Measurements from ENCODE around the gene DEPDC5.

The DEPDC5 gene

GRCh38 chr22:31926969-31927368, 173.2 kb downstream of the DEPDC5 start:
- DNase-seq (ENCODE audit: low spot score): no peak

GRCh38 chr22:31927562-31927961, 173.7 kb downstream of the DEPDC5 start:
- no peak for DNase-seq (ENCODE audit: low spot score)

- no peak for DNase-seq (ENCODE audit: low spot score)
Measured at GRCh38 chr22:31929167-31929930, 175.5 kb downstream of the DEPDC5 start.

GRCh38 chr22:31932863-31933262, 179.0 kb downstream of the DEPDC5 start:
- DNase-seq (ENCODE audit: low spot score): no peak

- DNase-seq (ENCODE audit: low spot score): no peak
Measured at GRCh38 chr22:31933406-31933805, 179.6 kb downstream of the DEPDC5 start.

- DNase-seq (ENCODE audit: low spot score): no peak
Measured at GRCh38 chr22:31933816-31934482, 180.1 kb downstream of the DEPDC5 start.

GRCh38 chr22:31935961-31936635, 182.3 kb downstream of the DEPDC5 start:
- no peak for DNase-seq (ENCODE audit: low spot score)

- peak; percentile 73 for DNase-seq (ENCODE audit: low spot score)
Measured at GRCh38 chr22:31937341-31937740, 183.5 kb downstream of the DEPDC5 start.

- DNase-seq (ENCODE audit: low spot score): no peak
Measured at GRCh38 chr22:31938296-31938695, 184.5 kb downstream of the DEPDC5 start.

- no peak for DNase-seq (ENCODE audit: low spot score)
Measured at GRCh38 chr22:31940506-31940905, 186.7 kb downstream of the DEPDC5 start.

- DNase-seq (ENCODE audit: low spot score): no peak
Measured at GRCh38 chr22:31942091-31942490, 188.3 kb downstream of the DEPDC5 start.

- no peak for DNase-seq (ENCODE audit: low spot score)
Measured at GRCh38 chr22:31943206-31943977, 189.6 kb downstream of the DEPDC5 start.

GRCh38 chr22:31943978-31944699, 190.3 kb downstream of the DEPDC5 start, which contains the start of gene YWHAH:
Gene YWHAH, plus strand, starts transcription at chr22:31944535. Its CDS starts 199 bp downstream, at chr22:31944734.
- peak; percentile 95 for DNase-seq (ENCODE audit: low spot score)

GRCh38 chr22:31944700-31945442, 191.1 kb downstream of the DEPDC5 start:
- DNase-seq (ENCODE audit: low spot score): no peak

- peak; percentile 25 for DNase-seq (ENCODE audit: low spot score)
Measured at GRCh38 chr22:31945443-31945855, 191.6 kb downstream of the DEPDC5 start.

GRCh38 chr22:31945971-31946680, 192.3 kb downstream of the DEPDC5 start:
- DNase-seq (ENCODE audit: low spot score): peak; percentile 27

- peak; percentile 74 for DNase-seq (ENCODE audit: low spot score)
Measured at GRCh38 chr22:31947296-31947695, 193.5 kb downstream of the DEPDC5 start.

- DNase-seq (ENCODE audit: low spot score): no peak
Measured at GRCh38 chr22:31948002-31948401, 194.2 kb downstream of the DEPDC5 start.

GRCh38 chr22:31950226-31950625, 196.4 kb downstream of the DEPDC5 start:
- DNase-seq (ENCODE audit: low spot score): no peak

Data from hematopoietic multipotent progenitor cell treated with erythropoietin and hydrocortisone succinate and interleukin-3 and kit ligand, for 15 days (in vitro differentiated cells).